HG03565 (cell line): ENCODE data around the gene ABHD14A.

Experiments
- ATAC-seq: cut with Tn5 transposase; IDR thresholded peaks from one replicate; pipeline ENCODE4 v1.9.1; 2021; ENCODE audit warnings: mild to moderate bottlenecking, moderate library complexity; ENCODE audit not compliant: unreplicated experiment

ABHD14A gene

DNA sequence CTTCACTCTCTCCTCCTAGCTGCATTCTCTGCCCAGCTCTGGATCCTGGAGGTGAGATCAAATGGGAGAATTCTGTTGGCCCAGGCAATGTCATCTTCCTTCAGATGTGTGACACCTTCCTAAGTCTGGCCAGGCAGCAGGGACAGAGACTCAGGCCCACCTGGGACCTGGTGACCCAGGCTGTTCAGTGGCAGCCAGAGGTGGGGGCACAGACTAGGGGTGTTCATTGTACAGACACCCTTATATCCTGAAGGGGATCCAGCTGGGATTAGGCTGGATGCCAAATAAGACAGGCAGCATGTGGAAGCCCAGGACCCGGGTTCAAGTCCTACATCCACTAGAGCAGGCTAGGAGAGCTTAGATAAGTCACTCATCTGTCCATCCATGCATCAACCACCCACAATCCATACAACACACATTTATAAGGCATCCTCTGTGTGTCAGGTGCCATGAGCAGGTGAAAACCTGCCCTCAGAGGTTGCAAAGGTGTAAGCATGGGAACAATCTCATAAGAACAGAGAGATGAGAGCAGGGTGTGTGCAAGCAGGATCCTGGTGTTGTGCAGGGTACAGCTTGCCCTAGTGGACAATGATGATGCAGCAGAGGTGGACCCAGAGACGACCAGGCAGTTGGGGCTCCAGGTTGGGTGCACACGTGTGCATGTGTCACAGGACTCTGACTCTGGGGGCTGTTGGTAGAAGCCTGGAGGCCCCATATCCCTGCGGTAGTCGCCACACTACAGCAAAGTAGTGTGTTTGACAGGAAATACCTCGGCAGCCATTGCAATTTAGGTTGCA lies 39.1 kb downstream of the ABHD14A start:
- no peak for ATAC-seq

DNA sequence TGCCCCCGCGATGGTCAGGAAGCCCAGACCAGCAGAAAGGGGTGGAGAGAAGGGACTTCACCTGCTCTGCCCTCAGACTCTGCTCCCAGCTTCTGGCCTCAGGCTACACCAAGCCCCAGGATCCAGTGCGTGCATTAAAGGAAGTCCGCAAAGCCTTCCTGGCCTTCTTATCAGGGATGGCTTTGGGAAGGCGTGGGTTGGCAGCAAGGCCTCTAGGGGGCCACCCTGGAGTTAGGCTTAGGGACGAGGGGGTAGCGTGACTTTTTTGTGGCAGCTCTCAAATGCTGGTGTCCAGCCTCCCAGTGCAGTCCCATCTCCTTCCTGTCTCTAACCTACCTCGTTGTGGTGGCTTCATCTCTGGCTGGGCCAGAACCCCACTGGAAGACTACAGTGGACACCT lies 39.7 kb downstream of the ABHD14A start:
- ATAC-seq, result no peak

DNA sequence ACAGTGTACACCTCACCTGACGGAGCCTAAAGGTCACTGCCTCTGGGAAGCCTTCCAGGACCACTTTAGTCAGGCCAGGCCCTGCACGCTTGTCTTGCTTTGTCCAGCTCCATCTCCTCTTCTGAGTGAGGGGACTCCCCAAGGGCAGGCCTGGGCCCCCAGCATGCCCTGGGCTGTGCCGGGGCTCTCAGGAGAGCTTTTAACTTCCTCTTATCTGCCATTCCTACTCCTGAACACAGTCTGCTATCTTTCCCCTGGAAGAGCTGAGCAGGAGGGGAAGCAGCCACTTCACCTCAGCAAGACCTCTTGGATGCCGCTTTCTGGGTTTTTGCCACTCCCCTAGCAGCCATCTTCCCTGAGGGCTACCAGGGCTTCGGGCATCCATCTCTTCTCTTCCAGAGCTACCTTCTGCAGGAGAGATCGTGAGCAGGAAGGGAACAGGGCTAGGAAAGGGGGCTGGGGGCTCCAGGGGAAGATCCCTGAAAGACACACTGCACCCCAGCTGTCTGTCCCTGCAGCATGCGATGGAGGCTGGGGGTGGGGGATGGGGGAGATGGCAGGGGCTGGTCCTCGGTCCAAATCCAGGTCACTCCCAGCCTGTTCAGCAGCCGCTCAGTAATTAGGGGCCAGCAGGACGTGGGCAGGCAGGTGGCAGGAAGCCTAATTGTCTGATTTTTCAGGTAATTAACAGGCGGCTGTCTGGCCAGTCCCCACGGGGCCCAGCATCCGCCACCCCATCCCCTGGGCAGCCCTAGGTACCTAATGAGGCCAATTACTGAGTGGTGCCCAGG lies 40.8 kb downstream of the ABHD14A start:
- no peak for ATAC-seq

DNA sequence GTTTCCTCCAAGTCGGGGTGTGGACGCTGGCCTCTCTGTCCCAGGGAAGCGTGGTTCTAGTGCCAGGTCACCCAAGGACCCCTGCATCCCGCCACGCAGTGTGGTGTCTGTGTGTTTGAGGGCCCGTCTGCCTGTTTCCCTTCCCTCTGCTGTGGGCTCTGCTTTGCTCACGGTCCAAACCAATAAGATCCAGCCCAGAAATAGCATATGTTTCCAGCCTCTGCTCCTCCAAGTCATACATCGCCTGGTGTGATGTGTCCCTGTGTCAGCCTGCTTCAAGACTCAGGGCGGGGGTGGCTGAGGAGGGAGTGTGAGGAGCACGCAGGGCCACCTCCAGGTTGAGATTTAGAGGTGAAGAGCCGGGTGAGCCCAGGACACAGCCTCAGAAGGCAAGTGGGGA lies 42.7 kb downstream of the ABHD14A start:
- no peak for ATAC-seq

DNA sequence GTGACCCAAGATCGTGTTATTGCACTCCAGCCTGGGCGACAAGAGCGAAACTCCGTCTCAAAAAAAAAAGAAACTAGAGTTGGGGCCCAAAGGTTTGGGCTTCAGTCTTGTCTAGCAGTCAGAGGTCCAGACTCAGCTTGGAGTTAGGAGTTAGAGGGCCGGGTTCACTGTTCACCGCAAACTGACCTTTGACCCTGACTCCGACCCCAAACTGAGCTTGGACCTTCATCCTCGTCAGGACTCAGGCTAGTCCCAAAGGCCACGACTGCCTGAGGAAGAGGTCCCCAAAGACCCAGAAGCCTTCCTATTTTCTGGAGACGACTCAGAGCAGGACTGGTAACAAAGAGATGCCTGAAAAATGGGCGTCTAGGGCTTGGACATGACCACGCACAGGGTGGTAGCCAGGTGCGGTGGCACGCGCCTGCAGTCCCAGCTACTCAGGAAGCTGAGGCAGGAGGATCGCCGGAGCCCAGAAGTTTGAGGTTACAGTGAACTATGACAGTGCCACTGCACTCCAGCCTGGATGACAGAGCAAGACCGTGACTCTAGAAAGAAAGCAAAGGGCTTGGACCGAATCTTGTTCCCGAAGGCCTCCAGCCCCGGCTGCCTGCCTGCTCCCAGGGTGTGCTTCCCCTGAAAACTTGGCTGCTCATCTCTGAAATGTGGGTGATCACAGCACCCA lies 43.6 kb downstream of the ABHD14A start:
- ATAC-seq, result no peak

DNA sequence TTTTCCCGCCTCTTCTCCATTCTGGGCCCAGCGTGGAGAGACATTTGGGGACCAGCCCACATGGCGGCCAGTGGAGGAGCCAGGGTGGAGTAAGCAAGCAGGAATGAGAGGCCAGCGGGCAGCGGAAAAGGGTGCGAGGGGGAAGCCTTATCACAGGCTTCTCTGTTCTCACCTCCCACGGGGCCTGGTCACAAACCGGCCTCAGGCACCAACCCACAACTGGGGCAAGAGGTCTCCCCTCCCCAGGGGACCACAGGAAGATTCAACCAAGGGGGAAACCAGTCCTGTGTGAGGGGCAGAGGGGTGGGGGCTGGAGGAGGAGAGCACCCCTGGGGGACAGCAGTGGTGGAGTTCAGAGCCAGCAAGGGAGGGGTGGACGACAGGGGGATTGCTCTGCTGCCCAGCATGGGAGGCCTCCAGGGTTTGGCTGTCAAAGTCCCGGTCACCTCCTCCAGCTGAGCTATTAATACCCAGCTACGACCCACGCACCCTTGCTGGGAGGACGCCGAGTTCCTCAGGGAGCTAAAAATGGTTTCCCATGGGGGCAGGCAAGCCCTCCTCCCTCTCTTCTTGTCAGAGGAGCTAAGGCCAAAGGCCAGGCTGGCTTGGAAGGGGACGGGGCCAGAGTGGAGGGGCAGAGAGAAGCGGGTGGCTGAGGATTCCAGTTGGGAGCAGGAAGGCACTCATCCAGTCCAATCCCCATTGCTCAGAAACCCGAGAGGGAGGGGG lies 44.7 kb downstream of the ABHD14A start:
- no peak for ATAC-seq

DNA sequence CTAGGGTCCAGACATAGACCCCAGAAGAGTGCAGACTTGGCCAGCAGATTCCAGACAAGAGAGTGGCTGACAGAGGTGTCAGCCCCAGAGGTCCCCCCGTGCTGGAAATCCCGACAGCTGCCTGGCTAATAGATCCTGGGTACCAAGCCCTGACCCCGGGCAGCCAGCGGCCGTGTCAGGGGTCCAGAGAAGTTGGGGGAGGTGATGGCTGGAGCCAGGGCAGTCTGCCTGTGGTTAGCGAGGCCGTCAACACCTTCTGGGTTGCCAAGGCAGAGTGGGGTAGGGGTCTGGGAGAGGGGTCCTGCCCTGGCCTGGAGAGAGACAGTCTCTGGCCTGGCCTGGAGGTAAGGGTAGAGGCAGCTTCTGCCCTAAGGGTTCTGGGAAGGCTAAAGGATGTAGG lies 45.9 kb downstream of the ABHD14A start:
- no peak for ATAC-seq

DNA sequence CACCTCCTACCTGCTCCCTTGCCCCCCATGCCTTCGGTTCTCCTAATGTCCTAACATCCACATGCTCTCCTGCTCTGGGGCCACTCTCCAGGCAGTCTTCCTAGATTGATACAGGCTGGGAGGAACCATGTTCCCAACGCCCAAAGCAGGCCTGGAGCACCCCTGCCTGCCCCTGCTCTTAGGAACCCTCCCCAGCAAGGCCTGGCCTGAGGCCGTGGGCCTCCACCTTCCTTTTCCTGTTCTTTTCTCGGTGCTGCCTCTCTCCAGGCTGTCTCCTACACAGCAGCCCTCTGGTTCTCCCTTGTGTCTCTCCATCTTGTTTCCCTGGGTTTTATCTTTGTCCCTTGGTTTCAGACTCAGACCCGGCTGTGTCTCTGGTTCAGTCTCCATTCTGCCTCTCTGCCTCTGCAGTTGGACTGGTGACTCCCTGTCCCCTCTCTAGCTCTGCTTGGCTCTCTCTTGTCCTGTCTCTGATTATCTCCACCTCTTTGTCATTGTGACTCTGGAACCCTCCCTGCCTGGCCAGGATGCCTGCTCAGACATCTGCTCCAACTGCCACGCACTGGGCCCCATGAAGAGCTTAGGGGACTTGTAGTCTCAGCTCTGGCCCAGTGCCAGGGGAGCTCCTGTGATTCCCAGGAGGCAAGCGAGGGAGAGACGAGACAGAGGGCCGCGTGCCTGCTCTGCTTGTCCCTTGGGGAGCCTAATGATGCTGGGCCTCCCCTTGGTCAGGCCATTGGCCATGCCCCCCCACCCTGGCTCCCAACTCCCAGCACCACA lies 46.8 kb downstream of the ABHD14A start:
- no peak for ATAC-seq

DNA sequence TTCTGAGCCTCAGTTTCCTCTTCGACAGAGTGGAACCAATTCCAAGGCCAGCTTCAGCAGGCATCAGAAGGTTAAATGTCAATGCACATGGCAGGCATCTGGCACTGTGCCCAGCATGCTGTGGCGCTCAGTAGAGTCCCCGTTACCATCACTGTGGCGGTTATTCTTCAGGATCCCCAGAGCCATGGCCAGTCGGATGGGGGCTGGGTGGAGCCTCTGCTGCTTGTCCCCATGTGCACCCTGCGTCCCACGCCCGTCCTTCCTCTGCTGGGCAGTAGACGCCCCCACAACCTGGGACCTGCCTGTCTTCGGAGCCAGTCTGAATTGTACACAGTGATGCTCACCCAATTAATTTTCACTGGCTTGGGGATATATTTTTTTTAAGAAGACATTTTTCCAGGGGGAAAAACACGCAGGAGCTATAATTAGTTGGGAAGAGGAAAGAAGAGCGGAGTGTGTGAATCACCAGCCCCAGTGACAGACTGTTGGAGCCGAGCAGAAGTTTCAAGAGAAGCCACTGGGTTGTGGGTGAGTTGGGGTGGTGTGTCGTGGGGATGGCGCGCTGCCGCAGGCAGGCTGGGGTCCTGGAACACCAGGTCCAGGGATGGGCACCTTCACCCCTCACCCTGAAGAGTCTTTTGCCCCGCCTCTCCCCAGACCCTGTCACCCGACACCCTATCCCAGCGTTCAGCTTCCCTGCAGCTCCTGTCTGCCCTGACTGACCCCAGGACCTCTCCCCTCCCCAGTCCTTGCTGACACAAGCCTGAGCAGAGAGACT lies 47.6 kb downstream of the ABHD14A start:
- no peak for ATAC-seq

DNA sequence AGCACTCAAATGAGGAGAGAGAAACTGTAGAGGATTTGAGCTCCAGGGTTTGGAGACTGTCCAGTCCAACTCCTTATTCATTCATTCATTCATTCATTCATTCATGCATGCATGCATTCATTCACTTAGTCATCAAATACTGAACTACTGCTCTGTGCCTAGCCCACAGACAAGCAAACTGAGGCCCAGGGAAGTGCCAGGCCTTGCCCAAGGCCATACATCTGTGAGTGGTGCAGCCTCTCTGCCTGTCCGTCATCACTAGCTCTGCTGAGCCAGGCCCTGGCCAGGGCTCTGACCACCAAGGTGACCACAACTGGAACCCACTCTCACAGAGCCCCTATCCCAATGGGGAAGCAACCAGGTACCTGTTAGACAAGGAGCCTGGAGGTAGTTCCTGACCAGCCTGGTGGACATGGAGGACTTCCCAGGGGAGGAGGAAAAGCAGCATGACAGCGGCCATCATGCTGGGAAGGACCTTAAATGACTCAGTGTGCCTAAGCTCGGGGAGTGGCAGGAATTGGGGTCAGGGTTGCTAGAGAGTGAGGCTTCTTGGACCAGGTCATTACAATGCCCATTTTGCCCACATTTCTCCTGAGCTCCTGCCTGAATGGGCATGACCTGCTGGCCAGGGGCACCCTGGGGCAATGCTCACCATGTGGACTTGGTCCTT lies 48.4 kb downstream of the ABHD14A start:
- no peak for ATAC-seq

DNA sequence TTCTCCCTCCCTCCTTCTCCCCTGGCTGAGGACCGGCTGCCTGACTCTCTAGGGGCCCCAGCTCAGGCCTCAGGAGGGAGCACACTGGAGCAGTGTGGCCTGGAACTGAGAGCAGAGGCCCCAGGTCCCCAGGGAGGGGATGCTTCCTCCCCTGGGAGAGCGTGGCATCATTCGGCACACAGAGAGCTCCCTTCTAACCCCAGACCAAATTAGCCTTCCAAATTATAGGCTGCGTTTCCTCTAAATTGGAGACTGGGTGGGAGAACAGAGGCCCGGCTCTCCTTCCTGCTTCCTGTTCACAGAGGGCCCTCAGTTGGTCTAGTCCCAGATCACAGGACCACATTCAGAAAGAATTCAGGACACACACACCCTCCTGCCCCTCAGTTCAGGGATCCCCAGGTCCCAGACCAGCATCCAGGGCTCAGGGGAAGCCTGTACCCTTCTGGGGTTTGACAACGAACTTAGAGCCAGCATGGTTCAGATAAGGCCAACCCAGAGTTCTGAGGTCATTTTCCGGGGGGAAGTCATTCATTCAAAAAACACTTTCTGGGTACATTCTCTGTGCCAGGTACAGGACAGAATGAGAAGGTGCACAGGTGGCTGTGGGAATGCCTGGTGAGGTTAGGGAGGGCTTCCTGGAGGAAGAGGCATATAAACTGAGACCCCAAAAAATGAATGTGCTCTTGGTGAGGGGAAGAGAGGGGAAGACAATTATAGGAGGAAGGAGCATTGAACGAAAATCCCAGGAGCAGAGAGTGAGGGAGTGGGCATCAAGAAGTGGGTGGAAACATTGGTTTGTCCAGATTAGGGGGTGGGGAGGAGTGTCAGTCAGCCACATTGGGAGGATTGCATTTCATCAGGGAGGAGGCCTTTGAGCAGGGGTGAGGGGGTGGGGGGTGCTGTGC lies 49.2 kb downstream of the ABHD14A start:
- no peak for ATAC-seq

DNA sequence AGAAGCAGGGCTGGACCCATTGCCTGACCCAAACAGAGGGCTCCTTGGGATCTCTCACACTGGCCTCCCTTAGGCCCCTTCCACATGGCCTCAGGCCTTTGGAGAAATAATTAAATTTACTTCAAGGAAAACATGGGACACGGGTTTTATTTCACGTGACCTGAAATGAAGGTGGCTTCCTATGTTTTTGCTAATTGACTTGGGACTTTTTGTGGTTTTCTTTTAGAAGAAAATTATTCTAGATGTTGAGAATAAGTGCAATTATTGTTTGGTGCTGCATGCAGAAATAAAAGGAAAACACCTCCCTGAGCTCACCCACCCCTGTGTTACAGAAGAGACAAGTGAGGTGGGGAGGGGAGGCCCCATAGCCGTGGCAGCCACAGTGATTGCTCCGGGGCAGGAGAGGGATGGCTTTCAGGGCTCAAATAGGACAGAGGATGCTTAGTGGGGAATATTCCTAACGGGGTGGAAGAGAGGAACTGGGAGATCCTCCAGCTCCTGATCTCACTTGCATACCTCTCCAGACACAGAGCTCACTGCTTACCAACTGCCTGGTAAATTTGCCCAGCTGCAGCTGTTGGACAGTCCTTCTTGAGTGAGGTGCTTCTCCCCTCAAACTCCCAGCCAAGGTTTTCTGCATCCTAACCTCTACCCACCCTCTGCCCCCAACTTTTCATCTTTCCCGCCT lies 50.0 kb downstream of the ABHD14A start:
- no peak for ATAC-seq

DNA sequence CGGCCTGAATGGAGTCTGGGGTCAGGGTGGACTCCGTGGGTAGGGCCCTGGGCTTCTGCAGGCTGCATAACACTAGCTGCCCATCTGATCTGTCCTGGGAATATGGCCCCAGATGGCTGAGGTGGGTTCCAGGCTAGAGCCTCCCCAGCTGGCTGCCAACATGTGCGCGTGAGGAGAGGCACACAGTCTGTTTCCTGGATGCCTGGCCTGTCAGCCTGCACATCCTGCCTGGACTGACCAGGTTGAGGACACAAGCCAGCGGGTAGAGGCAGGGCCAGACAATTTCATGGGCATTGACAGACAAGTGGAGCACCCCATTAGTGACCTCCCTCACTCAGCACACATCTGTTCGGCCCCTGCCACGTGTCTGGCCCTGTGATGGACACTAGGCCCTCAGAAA lies 50.6 kb downstream of the ABHD14A start:
- ATAC-seq, result no peak

DNA sequence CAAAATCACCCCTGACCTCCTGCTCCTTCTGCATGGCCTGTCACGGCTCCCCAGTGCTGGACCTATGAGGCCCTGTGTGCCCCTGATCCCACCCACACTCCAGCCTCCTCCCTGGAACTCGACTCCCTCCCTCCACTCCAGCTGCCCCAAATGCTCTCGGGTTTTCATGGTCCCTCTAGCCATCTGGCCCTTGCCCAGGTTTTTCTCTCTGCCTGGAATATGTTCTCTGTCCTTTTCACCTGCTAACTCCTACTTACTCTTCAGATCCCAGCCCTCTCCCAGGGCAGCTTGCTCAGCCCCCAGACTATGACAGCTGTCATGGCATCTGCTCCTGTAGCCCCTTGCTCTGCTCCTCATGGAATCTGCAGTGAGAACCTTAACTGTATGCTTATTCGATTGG lies 51.2 kb downstream of the ABHD14A start:
- ATAC-seq, result no peak

DNA sequence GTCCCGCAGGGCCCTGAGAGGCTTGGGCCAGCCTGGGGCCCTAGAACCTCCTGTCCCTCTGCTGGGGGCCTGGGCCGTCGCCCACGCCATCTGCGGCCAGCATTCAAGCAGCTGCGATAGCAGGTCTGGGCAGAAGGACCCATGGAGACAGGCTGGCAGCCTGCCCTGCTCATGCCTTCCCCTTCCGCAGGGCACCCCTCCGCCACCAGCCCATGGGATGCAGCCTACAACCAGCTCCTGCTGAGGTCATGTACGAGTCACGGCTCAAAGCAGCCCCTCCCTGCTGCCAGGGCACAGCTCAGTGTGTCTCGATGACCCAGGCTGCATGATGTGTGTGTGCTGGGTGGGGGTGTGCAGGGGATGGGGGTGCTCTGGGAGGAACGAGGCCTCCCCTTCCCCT lies 53.7 kb downstream of the ABHD14A start:
- no peak for ATAC-seq

DNA sequence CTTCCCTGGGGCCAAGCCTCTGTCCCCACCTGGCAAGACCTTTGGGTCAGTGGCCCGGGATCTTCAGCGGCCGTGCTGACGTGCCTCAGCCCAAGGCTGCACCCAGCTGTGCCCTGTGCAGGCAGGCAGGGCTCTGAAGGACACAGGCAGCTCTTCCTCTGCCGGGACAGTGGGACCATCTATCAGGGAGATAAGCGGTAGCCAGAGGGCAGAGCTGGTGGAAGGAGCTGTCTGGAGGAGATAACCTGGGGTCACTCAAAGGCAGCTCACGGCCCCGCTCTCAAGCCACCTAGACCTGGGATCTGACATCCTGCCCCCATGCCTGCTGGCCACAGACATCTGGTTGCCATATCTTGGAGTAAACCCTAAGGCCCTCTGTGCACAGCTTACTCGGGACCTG lies 54.2 kb downstream of the ABHD14A start:
- no peak for ATAC-seq

DNA sequence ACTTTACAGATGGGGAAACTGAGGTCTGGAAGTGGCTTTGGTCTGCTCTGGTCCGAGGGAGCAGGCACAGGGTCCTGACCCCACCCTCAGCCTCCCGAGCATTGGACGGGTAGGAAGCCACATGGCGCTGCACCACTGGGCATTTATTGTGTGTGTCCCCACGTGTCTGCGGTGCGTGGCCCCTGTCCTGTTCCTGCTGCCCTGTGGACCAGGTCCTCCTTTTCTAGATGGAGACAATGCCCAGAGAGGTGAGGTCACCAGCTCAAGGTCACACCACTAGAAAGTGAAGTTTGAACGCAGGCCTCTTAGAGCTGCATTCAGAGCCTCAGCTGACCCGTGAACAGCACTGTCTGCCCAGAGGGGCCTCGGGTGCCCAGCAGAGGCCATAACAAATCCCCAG lies 54.7 kb downstream of the ABHD14A start:
- ATAC-seq, result no peak
